Immature natural killer cell (primary cell): ENCODE data around the gene A3GALT2. TPM values are rescaled to one million over a fixed set of nuclear protein-coding genes. Genes with fewer than 3 reads are reported as not detected.

Source experiments
- DNase-seq, 3 donors: peaks; one replicate each; pipeline ENCODE4 v3.0.0; 2022; ENCODE audit warnings: mixed read lengths in 1 of 3
- H3K27ac Mint-ChIP-seq, 6 donors: one replicate each; pipeline ENCODE4 v1.8.0; 2020; ENCODE audit warnings: mixed read lengths in 6 of 6, mild to moderate bottlenecking in 5 of 6, inconsistent platforms in 4 of 6, moderate library complexity in 3 of 6
- H3K27me3 Mint-ChIP-seq, 3 donors: one replicate each; pipeline ENCODE4 v1.8.0; 2020 to 2021; ENCODE audit warnings: low read depth in 3 of 3, mild to moderate bottlenecking in 3 of 3, mixed read lengths in 3 of 3, moderate library complexity in 3 of 3, inconsistent platforms in 1 of 3
- H3K36me3 Mint-ChIP-seq, 3 donors: one replicate each; pipeline ENCODE4 v1.8.0; 2020; ENCODE audit warnings: mixed read lengths in 3 of 3, inconsistent platforms in 2 of 3, mild to moderate bottlenecking in 2 of 3
- H3K4me1 Mint-ChIP-seq, 2 donors: one replicate each; pipeline ENCODE4 v1.8.0; 2020; ENCODE audit warnings: inconsistent platforms in 2 of 2, mild to moderate bottlenecking in 2 of 2, mixed read lengths in 2 of 2, moderate library complexity in 1 of 2
- H3K4me3 Mint-ChIP-seq, 5 donors: one replicate each; pipeline ENCODE4 v1.8.0; 2020; ENCODE audit warnings: mild to moderate bottlenecking in 5 of 5, mixed read lengths in 5 of 5, inconsistent platforms in 3 of 5, moderate library complexity in 3 of 5
- H3K9me3 Mint-ChIP-seq, 6 donors: one replicate each; pipeline ENCODE4 v1.8.0; 2020; ENCODE audit warnings: mild to moderate bottlenecking in 6 of 6, mixed read lengths in 6 of 6, inconsistent platforms in 4 of 6, moderate library complexity in 3 of 6
- polyA plus RNA-seq, 3 donors: library from polyadenylated mRNA; unstranded; fragments of 300-500 nt; fragmentation: Illumina TruSeq; gene quantifications; one replicate each; pipeline ENCODE4 v1.2.3, GENCODE V29; 2021

Gene A3GALT2
- polyA plus RNA-seq, 3 donors from 2014 or later: not detected

GRCh38 chr1:33259879-33260278, 61.0 kb downstream of the A3GALT2 start:
- peak overlapping the region in 2 of 6 donors; percentile 56 to 68 for H3K27ac Mint-ChIP-seq
- peaks cover 0 to 4% (median 0%) of the 10 kb centered on the region in 3 donors for H3K36me3 Mint-ChIP-seq
- peak overlapping the region in 2 of 5 donors; percentile 29 to 30 for H3K4me3 Mint-ChIP-seq
- peaks cover 0 to 7% (median 3%) of the 10 kb centered on the region in 3 donors for H3K27me3 Mint-ChIP-seq
- DNase-seq: no peak
- H3K9me3 Mint-ChIP-seq: no peaks in the 10 kb centered on the region
- peaks cover 50 to 62% of the 10 kb centered on the region in 2 donors for H3K4me1 Mint-ChIP-seq

- no peak for DNase-seq
- H3K27ac Mint-ChIP-seq: peak overlapping the region in 3 of 6 donors; percentile 4 to 64 (median 56)
- H3K27me3 Mint-ChIP-seq: peaks cover 0 to 7% (median 3%) of the 10 kb centered on the region in 3 donors
- H3K4me3 Mint-ChIP-seq: peak overlapping the region in 3 of 5 donors; percentile 47 to 100 (median 99)
- H3K36me3 Mint-ChIP-seq: peaks cover 0 to 4% (median 0%) of the 10 kb centered on the region in 3 donors
- no peaks in the 10 kb centered on the region for H3K9me3 Mint-ChIP-seq
- H3K4me1 Mint-ChIP-seq: peaks cover 54 to 63% of the 10 kb centered on the region in 2 donors
These were observed 62.1 kb downstream of the A3GALT2 start for GRCh38 chr1:33258788-33259274.

GRCh38 chr1:33257772-33258712, 62.9 kb downstream of the A3GALT2 start:
- Mint-ChIP-seq H3K4me1 (peaks cover 52 to 63% of the 10 kb centered on the region in 2 donors), H3K4me3 (peak overlapping the region; percentile 96 to 100 (median 99)), H3K27ac (peak overlapping the region; percentile 26 to 96 (median 54)), H3K36me3 (peaks cover 0 to 4% (median 0%) of the 10 kb centered on the region in 3 donors), H3K27me3 (peaks cover 0 to 7% (median 3%) of the 10 kb centered on the region in 3 donors), H3K9me3 (no peaks in the 10 kb centered on the region)
- no peak for DNase-seq

- peaks cover 0 to 7% (median 3%) of the 10 kb centered on the region in 3 donors for H3K27me3 Mint-ChIP-seq
- peaks cover 49 to 63% of the 10 kb centered on the region in 2 donors for H3K4me1 Mint-ChIP-seq
- H3K36me3 Mint-ChIP-seq: peaks cover 0 to 4% (median 0%) of the 10 kb centered on the region in 3 donors
- no peaks in the 10 kb centered on the region for H3K9me3 Mint-ChIP-seq
- peak overlapping the region; percentile 96 to 100 (median 99) for H3K4me3 Mint-ChIP-seq
- no peak for DNase-seq
- H3K27ac Mint-ChIP-seq: peak overlapping the region; percentile 88 to 98 (median 95)
These were observed 63.6 kb downstream of the A3GALT2 start for GRCh38 chr1:33257207-33257771.

Other genes with a start within 250 kb of the A3GALT2 start
- gene AZIN2, start 239.9 kb downstream of the A3GALT2 start, polyA plus RNA-seq: 1 to 10 TPM; 1.6 to 2.9 (median 1.8) TPM
- gene TRIM62, start 139.1 kb downstream of the A3GALT2 start, polyA plus RNA-seq: 1 to 10 TPM in 2 of 3 donors, not detected in 1; 2.5 to 8.0 TPM
- gene ZNF362, start 64.6 kb downstream of the A3GALT2 start, polyA plus RNA-seq: 10 to 100 TPM in 2 of 3 donors, 1 to 10 TPM in 1; 5.5 to 37.9 (median 16.2) TPM
- gene PHC2, start 110.0 kb upstream of the A3GALT2 start, polyA plus RNA-seq: 10 to 100 TPM; 16.1 to 28.7 (median 27.4) TPM
- under 1 TPM in 2 of 3 donors, not detected in 1; 0.33 to 0.68 TPM for gene ZSCAN20, start 151.5 kb upstream of the A3GALT2 start, polyA plus RNA-seq